H1 (cell line): Measurements from ENCODE around the gene MST1R. TPM values are rescaled to one million over a fixed set of nuclear protein-coding genes. Genes with fewer than 3 reads are reported as not detected.

Experiments used
- CTCF ChIA-PET: fragments of 300-600 bp; sonication (Branson Sonifier 250); formaldehyde crosslinking; loops from one replicate; lab custom pipeline; 2021; ENCODE audit not compliant: partially characterized antibody; lab: Charles Lee
- POLR2A ChIA-PET: fragments of 300-600 bp; sonication (Branson Sonifier 250); formaldehyde crosslinking; loops from one replicate; lab custom pipeline; 2021; ENCODE audit warnings: inconsistent platforms; ENCODE audit not compliant: partially characterized antibody; lab: Charles Lee
- DNase-seq, 2 experiments: peaks; one replicate each; pipeline versions ENCODE4 v3.0.0 to v3.0.0-alpha.2; 2010 to 2022; ENCODE audit warnings: low spot score in 2 of 2, low read depth in 1 of 2, mixed read lengths in 1 of 2
- FAIRE-seq: peaks from 2 replicates; lab custom pipeline; 2011; peaks lifted over from hg19 to GRCh38; lab: Jason Lieb, UNC
- H2AFZ ChIP-seq: 2 replicates; pipeline ENCODE4 v1.8.1; 2012; ENCODE audit warnings: low read length, inconsistent platforms
- H2AK5ac ChIP-seq: 2 replicates; pipeline ENCODE4 v1.6.1; 2013; ENCODE audit warnings: low read depth, low read length
- H2BK120ac ChIP-seq: replicated peaks from 2 replicates; pipeline ENCODE3; 2013; ENCODE audit warnings: low read depth, low read length, inconsistent platforms
- H2BK12ac ChIP-seq: 2 replicates; pipeline ENCODE4 v1.6.1; 2013; ENCODE audit warnings: low read depth, low read length
- H2BK15ac ChIP-seq: 2 replicates; pipeline ENCODE4 v1.6.1; 2013; ENCODE audit warnings: low read length
- H2BK20ac ChIP-seq: 2 replicates; pipeline ENCODE4 v1.6.1; 2013; ENCODE audit warnings: low read length
- H2BK5ac ChIP-seq: 2 replicates; pipeline ENCODE4 v1.6.1; 2013; ENCODE audit warnings: low read depth, low read length
- H3K14ac ChIP-seq: 2 replicates; pipeline ENCODE4 v1.6.1; 2013; ENCODE audit warnings: inconsistent platforms; ENCODE audit not compliant: insufficient read length
- H3K18ac ChIP-seq: 2 replicates; pipeline ENCODE4 v1.6.1; 2013; ENCODE audit warnings: low read length; ENCODE audit errors: extremely low read depth
- H3K23ac ChIP-seq: 2 replicates; pipeline ENCODE4 v1.6.1; 2013; ENCODE audit warnings: inconsistent platforms; ENCODE audit not compliant: insufficient read length
- H3K23me2 ChIP-seq: 2 replicates; pipeline ENCODE4 v1.6.1; 2013; ENCODE audit warnings: low read depth, low read length
- H3K27ac ChIP-seq: 2 replicates; pipeline ENCODE4 v1.6.1; 2011; ENCODE audit warnings: low read depth, low read length, inconsistent platforms
- H3K27me3 ChIP-seq, 4 experiments: replicated peaks in 1 of 4; 1 replicate in 1 of 4; 2 replicates in 3 of 4; pipeline versions ENCODE4 v1.6.1 to v1.8.1; 2011 to 2013; ENCODE audit warnings: low read length in 3 of 4, mild to moderate bottlenecking in 3 of 4, inconsistent platforms in 2 of 4, mixed read lengths in 2 of 4, moderate library complexity in 1 of 4; ENCODE audit not compliant: control insufficient read depth in 3 of 4, insufficient read depth in 3 of 4; ENCODE audit errors: extremely low read depth in 1 of 4
- H3K36me3 ChIP-seq, 4 experiments: 2 replicates each; pipeline versions ENCODE4 v1.6.1 to v1.8.1; 2011 to 2013; ENCODE audit warnings: mild to moderate bottlenecking in 4 of 4, low read length in 3 of 4, moderate library complexity in 2 of 4, control low read depth in 1 of 4, inconsistent platforms in 1 of 4; ENCODE audit not compliant: insufficient read depth in 4 of 4, control insufficient read depth in 2 of 4
- H3K4ac ChIP-seq: replicated peaks from 2 replicates; pipeline ENCODE3; 2013; ENCODE audit warnings: low read length, low read depth, mixed read lengths, inconsistent platforms; ENCODE audit not compliant: insufficient read length
- H3K4me1 ChIP-seq, 4 experiments: replicated peaks in 1 of 4; 1 replicate in 1 of 4; 2 replicates in 3 of 4; pipeline versions ENCODE4 v1.6.1 to v1.8.1; 2011 to 2013; ENCODE audit warnings: low read length in 3 of 4, inconsistent platforms in 2 of 4, mixed read lengths in 1 of 4; ENCODE audit not compliant: insufficient read depth in 4 of 4, control insufficient read depth in 3 of 4
- H3K4me2 ChIP-seq, 2 experiments: 2 replicates each; pipeline versions ENCODE4 v1.6.1 to v1.8.1; 2011 to 2013; ENCODE audit warnings: low read depth in 2 of 2, low read length in 2 of 2, control low read depth in 1 of 2, inconsistent platforms in 1 of 2, mild to moderate bottlenecking in 1 of 2; ENCODE audit not compliant: insufficient read depth in 1 of 2
- H3K4me3 ChIP-seq, 4 experiments: fragments of 200-600, 300-600 bp in 1 of 4; sonication (generic), shearing (Covaris generic), sonication (Bioruptor Twin) in 1 of 4; 2 replicates each; pipeline versions ENCODE4 v1.5.1 to v1.8.1; 2011 to 2016; ENCODE audit warnings: low read length in 4 of 4, low read depth in 3 of 4, control low read depth in 2 of 4, inconsistent platforms in 2 of 4, mild to moderate bottlenecking in 2 of 4, mixed read lengths in 1 of 4, moderate library complexity in 1 of 4; ENCODE audit not compliant: insufficient read depth in 2 of 4; ENCODE audit errors: extremely low read depth in 1 of 4
- H3K56ac ChIP-seq: replicated peaks from 2 replicates; pipeline ENCODE3; 2013; ENCODE audit warnings: low read depth, mild to moderate bottlenecking, mixed read lengths, low read length, inconsistent platforms; ENCODE audit not compliant: insufficient read length
- H3K79me1 ChIP-seq: 2 replicates; pipeline ENCODE4 v1.6.1; 2013; ENCODE audit warnings: low read depth, low read length, control low read depth
- H3K79me2 ChIP-seq, 2 experiments: 2 replicates each; pipeline versions ENCODE4 v1.6.1 to v1.8.1; 2012 to 2013; ENCODE audit warnings: low read length in 2 of 2, mild to moderate bottlenecking in 2 of 2, inconsistent platforms in 1 of 2; ENCODE audit not compliant: insufficient read depth in 2 of 2, control insufficient read depth in 1 of 2
- H3K9ac ChIP-seq, 4 experiments: replicated peaks in 1 of 4; 1 replicate in 1 of 4; 2 replicates in 3 of 4; pipeline versions ENCODE4 v1.6.1 to v1.8.1; 2011 to 2013; ENCODE audit warnings: low read depth in 3 of 4, low read length in 3 of 4, control low read depth in 2 of 4, mild to moderate bottlenecking in 2 of 4, moderate library complexity in 2 of 4, inconsistent platforms in 1 of 4; ENCODE audit errors: extremely low read depth in 1 of 4
- H3K9me3 ChIP-seq, 2 experiments: 2 replicates each; pipeline versions ENCODE4 v1.6.1 to v1.8.1; 2012 to 2013; ENCODE audit warnings: mild to moderate bottlenecking in 2 of 2, moderate library complexity in 2 of 2, control low read depth in 1 of 2, inconsistent platforms in 1 of 2, low read depth in 1 of 2, low read length in 1 of 2, mixed read lengths in 1 of 2; ENCODE audit not compliant: insufficient read depth in 2 of 2
- H4K20me1 ChIP-seq, 2 experiments: replicated peaks in 1 of 2; 2 replicates each; pipeline versions ENCODE3 to v1.8.1; 2011 to 2013; ENCODE audit warnings: inconsistent platforms in 2 of 2, low read length in 2 of 2, mild to moderate bottlenecking in 1 of 2; ENCODE audit not compliant: insufficient read depth in 2 of 2, control insufficient read depth in 1 of 2
- H4K5ac ChIP-seq: 2 replicates; pipeline ENCODE4 v1.6.1; 2013; ENCODE audit warnings: low read length, low read depth, mixed read lengths, inconsistent platforms; ENCODE audit not compliant: insufficient read length
- H4K8ac ChIP-seq: 2 replicates; pipeline ENCODE4 v1.8.0; 2013; ENCODE audit warnings: mild to moderate bottlenecking, moderate library complexity, low read length, inconsistent platforms; ENCODE audit not compliant: insufficient read depth; ENCODE audit errors: extremely low read depth
- H4K91ac ChIP-seq: replicated peaks from 2 replicates; pipeline ENCODE3; 2013; ENCODE audit warnings: low read length, mixed read lengths, inconsistent platforms; ENCODE audit not compliant: insufficient read length
- HDAC2 ChIP-seq, 2 experiments: fragments of 300-600 bp in 1 of 2; sonication (generic) in 1 of 2; IDR thresholded peaks; 2 replicates each; pipeline ENCODE4 v1.6.1; 2011 to 2012; ENCODE audit warnings: low read depth in 2 of 2, low read length in 2 of 2, mild to moderate bottlenecking in 2 of 2, moderate library complexity in 2 of 2, borderline replicate concordance in 1 of 2, inconsistent platforms in 1 of 2
- KDM1A ChIP-seq: fragments of 200-600, 300-600 bp; sonication (generic); IDR thresholded peaks from 2 replicates; pipeline ENCODE4 v1.7.1; 2016; ENCODE audit warnings: mild to moderate bottlenecking, low read length, borderline replicate concordance
- WGBS, 2 experiments: shearing (Covaris generic) in 1 of 2; methylation state at CpG; one replicate each; pipeline versions ENCODE4 v1.1.6 to v1.1.7; 2013 to 2015; ENCODE audit warnings: low lambda C conversion rate in 2 of 2, mixed read lengths in 2 of 2, inconsistent platforms in 1 of 2, low coverage in 1 of 2, missing lambda C conversion rate in 1 of 2; ENCODE audit not compliant: insufficient replicate concordance in 2 of 2, insufficient coverage in 1 of 2, insufficient read length in 1 of 2; ENCODE audit errors: extremely low coverage in 1 of 2, missing lambda C conversion rate in 1 of 2; 5-methylcytosine and 5-hydroxymethylcytosine counted together
- polyA plus RNA-seq, 7 experiments: library from polyadenylated mRNA; depleted of rRNA in 3 of 7; stranded (reverse) in 5 of 7; unstranded in 2 of 7; fragments of >200 nt in 5 of 7; fragments of 200-250 nt in 2 of 7; gene quantifications; 1 replicate in 5 of 7; 2 replicates in 1 of 7; 4 replicates in 1 of 7; pipeline versions ENCODE4 v1.2.1 to v1.2.3, GENCODE V29; 2011 to 2013; ENCODE audit warnings: missing spikeins in 2 of 7, mixed read lengths in 2 of 7
- total RNA-seq: library from RNA; stranded (reverse); fragmentation: NEBNext Ultra II Directional; extraction: Animal tissue kit (Norgen Biotek cat#: 25700); gene quantifications from 2 replicates; pipeline ENCODE4 v1.2.1, GENCODE V29; 2021

Gene MST1R
- total and polyA plus RNA-seq, 2 of the 8 experiments (the other 6 are each of a cell fraction or from before 2014, with no cell fraction given): 4.8 to 7.6 TPM

DNA sequence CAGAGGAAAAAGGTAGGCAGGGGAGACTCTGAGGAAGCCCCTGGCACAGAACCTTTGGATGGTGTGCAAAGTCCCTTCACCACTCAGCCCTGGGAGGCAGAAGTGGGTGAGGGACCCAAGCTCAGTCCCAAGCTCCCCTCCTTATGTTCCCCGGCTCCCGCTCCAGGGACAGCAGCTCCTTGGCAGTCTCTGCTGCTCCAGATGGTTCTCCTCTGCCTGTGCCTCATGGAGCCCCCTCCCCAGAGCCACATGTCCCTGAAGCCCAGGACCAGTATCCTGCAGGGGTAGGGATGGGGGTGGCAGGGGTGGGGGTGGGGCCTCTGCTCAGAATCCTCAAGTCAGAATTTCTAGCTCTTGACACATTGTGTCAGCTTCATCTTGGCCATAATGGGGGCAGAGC lies 26.0 kb downstream of the MST1R start:
- no peaks in the 10 kb centered on the region for H3K36me3 ChIP-seq
- H3K9ac ChIP-seq: no peak overlapping the region
- no peak overlapping the region for H3K4me2 ChIP-seq
- H3K4me3 ChIP-seq: no peak overlapping the region
- H3K56ac ChIP-seq: no peak overlapping the region
- FAIRE-seq (no peak), DNase-seq (no peak)
- no peaks in the 10 kb centered on the region; a peak in 1 of 7 replicates for H3K27me3 ChIP-seq
- H4K8ac ChIP-seq: no peak overlapping the region
- no peaks in the 10 kb centered on the region for H3K9me3 ChIP-seq
- H3K27ac ChIP-seq: no peak overlapping the region
- H2BK20ac ChIP-seq: no peak overlapping the region
- no peak overlapping the region for H3K18ac ChIP-seq
- H3K4me1 ChIP-seq: peaks cover 10 to 22% (median 17%) of the 10 kb centered on the region in 4 experiments
- H4K20me1 ChIP-seq: no peaks in the 10 kb centered on the region
- no peak overlapping the region for H3K14ac ChIP-seq
- H3K79me2 ChIP-seq: no peaks in the 10 kb centered on the region
- no peak overlapping the region for H4K5ac ChIP-seq
- H2BK120ac ChIP-seq: no peak overlapping the region
- no peak overlapping the region for H2BK12ac ChIP-seq
- CTCF ChIA-PET: interaction anchor here (0.8 to 10.1 kb wide), 5 partner anchors 8 to 36 kb away, joined by 3 to 89 read pairs (median 8); partner anchors contain the start of gene CAMKV
- H2BK15ac ChIP-seq: 0 out of 2 replicates have a peak overlapping the region, but pooled peaks have one; percentile 72
- no peak overlapping the region for H4K91ac ChIP-seq
- H3K23ac ChIP-seq: no peak overlapping the region
- no peak overlapping the region for H2AFZ ChIP-seq
- TF ChIP-seq HDAC2 (IDR thresholded peaks at IDR 0.05; ENCODE audit: borderline replicate concordance in 1 of 2, low read depth in 2 of 2, low read length in 2 of 2): no peak
- no peak for TF ChIP-seq KDM1A
- no peaks in the 10 kb centered on the region for H3K79me1 ChIP-seq
- H2BK5ac ChIP-seq: no peak overlapping the region
- POLR2A ChIA-PET: interaction anchor here (1.0 to 16.1 kb wide), 3 partner anchors 10 to 38 kb away, joined by 3 to 149 read pairs (median 4); partner anchors contain the start of gene CAMKV
- H2AK5ac ChIP-seq: no peak overlapping the region
- 83% methylated on average over 2 of the region's 2 CpGs; no CpG with 5 or more reads in 1 of the 2 experiments for WGBS, 2 experiments
- no peak overlapping the region for H3K4ac ChIP-seq
- H3K23me2 ChIP-seq: no peaks in the 10 kb centered on the region
